IPS-18c (cell line): ENCODE data around the gene CRIM1.

Experiments
- H3K4me3 ChIP-seq: 2 replicates; pipeline ENCODE4 v1.7.0; 2013; ENCODE audit warnings: low read depth, mild to moderate bottlenecking, low read length, moderate library complexity; ENCODE audit not compliant: insufficient read depth
- H3K9me3 ChIP-seq: one replicate; pipeline ENCODE4 v1.6.1; 2013; ENCODE audit warnings: mild to moderate bottlenecking, low read length, moderate library complexity; ENCODE audit not compliant: control insufficient read depth, insufficient read depth

CRIM1 gene

DNA sequence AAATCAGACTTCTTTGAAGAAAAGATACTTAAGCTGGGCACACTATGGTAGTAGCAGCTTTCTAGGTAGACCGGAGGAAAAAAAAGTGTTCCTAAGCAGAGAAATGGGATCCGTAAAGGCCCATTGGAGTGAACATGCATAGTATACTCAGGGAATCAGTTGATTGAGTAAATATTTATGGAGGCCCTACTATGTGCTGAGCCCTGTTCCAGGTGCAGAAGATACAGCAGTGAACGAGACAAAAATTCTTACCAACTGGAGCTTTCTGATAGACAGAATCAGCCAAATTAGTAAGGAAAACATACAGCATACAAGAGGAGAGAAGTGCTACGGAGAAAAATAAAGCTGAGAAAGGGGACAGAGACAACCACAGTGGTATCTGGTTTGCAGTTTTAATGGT is 28.1 kb downstream of the CRIM1 start:
- Histone ChIP-seq H3K9me3 (no peaks in the 10 kb centered on the region), H3K4me3 (no peak overlapping the region)

DNA sequence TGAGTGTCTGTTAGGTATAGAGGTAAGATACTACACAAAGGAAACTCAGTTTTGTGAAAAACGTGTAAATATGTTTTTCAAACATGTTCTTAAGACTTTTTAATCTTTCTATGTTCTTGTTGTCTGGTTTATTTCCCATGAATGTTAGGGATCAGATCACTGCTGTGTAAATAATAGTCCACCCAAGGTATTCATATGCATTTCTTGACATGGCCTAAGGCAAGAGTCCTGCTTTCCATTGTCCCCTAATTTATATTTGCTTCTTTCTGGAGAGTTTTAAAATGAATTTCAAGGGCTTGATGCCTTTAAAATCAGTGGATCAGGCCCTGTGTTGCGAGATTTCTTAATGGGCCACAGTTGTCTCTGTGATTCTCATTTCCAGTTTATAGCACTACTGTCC is 28.9 kb downstream of the CRIM1 start:
- Histone ChIP-seq H3K4me3 (no peak overlapping the region), H3K9me3 (no peaks in the 10 kb centered on the region)

GRCh38 chr2:36385603-36386002 is 30.0 kb downstream of the CRIM1 start:
- no peak overlapping the region for H3K4me3 ChIP-seq
- H3K9me3 ChIP-seq, result no peaks in the 10 kb centered on the region

DNA sequence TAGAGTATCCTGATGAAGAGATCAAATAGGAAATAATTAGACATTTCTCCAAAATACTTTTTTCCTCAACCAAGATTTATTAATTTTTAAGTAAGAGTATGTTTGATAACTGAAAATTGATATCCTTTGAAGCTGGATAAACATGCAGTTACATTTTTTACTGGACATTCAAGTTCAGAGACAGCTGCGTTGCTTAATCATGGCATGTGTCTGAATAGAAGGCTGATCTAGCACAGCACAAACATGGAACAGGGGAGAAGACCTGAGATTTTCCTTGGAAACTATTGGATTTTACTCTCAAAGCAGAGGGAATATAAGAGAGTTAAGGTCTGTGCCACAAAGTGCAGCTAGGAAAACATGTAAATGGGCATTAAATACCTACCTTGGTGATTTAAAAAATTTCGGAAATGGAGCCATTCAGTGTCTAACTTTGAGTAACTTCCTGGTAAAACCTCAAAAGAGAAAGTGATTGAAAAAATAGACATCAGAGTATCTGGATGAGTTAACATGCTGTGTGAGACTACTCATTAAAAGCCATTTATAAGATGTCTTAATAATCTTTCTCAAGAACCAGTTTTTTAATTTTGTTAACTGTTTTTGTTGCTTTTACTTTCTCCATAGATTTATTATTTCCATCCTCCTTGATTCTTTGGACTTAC is 31.8 kb downstream of the CRIM1 start:
- no peaks in the 10 kb centered on the region for H3K9me3 ChIP-seq
- no peak overlapping the region for H3K4me3 ChIP-seq

- H3K9me3 ChIP-seq, result no peaks in the 10 kb centered on the region
- H3K4me3 ChIP-seq, result no peak overlapping the region
Measured at GRCh38 chr2:36388472-36388871, 32.9 kb downstream of the CRIM1 start.

DNA sequence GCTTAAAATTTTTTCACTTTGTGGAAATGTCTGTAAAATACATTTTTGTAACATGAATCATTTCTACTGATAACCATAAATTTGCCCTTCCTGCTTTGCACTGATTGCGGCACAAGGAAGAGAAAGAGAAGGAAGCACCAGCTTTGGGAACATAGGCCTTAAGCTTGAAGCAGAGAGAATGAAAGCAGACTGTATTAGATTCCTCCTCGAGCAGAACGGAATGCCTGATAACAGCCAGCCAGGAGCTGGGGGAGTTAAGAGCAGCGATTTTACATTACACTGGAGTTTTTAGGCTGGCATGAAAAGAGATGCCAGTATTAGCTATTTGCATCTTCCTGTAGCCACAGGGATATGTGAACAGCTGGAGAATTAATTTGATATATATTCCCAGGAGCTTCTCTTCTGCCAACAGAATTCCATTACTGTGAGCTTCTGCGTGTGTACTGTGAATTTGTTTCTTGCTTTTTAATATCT is 33.5 kb downstream of the CRIM1 start:
- no peaks in the 10 kb centered on the region for H3K9me3 ChIP-seq
- no peak overlapping the region for H3K4me3 ChIP-seq

- no peak overlapping the region for H3K4me3 ChIP-seq
- H3K9me3 ChIP-seq, result no peaks in the 10 kb centered on the region
Measured at GRCh38 chr2:36389577-36389976, 34.0 kb downstream of the CRIM1 start.

DNA sequence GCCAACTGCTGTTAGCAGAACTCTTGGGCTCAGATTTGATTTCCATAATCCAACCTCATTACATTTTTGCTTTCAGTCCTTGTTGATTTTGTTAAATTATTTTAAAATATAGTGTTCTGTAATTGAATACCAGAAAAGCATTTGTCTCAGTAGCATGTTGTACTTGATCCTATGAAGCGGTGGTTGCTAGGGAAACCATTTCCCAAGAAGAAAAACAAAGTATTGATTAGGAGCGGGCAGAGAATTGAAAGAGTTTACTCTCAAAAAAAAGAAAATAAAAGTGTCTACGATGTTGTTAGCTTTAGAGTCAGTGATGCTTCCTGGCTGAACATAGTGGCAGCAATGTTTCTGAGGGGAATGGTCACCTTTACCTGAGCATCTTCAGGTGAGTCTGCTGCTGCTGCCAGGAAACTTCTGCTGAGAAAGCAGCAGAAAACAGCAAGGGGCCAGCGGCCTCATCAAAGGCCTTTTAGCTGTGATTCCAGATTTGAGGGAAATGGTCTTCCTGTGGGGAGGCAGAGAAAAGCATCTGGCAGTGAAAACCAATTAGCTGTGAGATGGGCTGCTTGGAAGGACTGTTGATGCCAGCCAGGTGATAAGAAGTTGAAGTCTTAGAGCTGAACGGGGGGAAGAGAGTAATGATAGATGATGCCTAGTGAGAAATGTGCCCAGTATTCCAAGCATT is 37.1 kb downstream of the CRIM1 start:
- H3K4me3 ChIP-seq, result no peak overlapping the region
- H3K9me3 ChIP-seq, result no peaks in the 10 kb centered on the region

GRCh38 chr2:36393738-36394256 is 38.2 kb downstream of the CRIM1 start:
- no peak overlapping the region for H3K4me3 ChIP-seq
- no peaks in the 10 kb centered on the region for H3K9me3 ChIP-seq

GRCh38 chr2:36394804-36395203 is 39.2 kb downstream of the CRIM1 start:
- Histone ChIP-seq H3K9me3 (no peaks in the 10 kb centered on the region), H3K4me3 (no peak overlapping the region)

GRCh38 chr2:36395866-36396265 is 40.3 kb downstream of the CRIM1 start:
- Histone ChIP-seq H3K4me3 (no peak overlapping the region), H3K9me3 (no peaks in the 10 kb centered on the region)

DNA sequence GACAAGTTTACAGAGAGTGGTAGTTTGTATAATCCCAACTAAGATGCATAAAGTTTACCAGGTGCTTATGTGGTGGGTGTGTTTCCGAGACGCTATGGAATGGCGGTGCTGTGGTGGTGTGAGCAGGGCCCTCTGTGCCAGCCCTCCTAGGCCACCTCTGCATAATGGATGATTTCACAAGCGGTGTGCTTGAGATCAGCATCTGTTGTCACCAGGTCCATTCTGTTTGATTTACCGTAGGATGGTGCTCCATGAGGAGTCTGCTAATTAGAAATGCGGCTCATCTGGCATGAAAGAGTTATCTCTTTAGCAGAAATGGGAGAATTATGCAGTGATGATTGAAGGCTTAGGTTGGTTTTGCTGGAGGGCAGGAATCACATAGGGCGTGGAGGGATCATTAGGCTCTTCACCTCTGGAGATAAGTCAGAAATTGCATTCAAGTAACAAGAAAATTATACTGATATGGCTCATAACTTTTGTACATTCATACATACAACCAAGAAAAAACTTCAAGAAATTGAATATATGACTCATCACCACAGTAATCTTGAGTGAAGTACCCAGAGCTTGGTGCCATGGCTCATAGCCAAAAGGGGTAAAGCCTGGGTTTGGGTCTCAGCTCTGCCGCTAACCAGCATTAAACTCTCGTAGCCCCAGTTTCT is 41.4 kb downstream of the CRIM1 start:
- H3K9me3 ChIP-seq, result no peaks in the 10 kb centered on the region

GRCh38 chr2:36397728-36398413 is 42.3 kb downstream of the CRIM1 start:
- H3K4me3 ChIP-seq, result no peak overlapping the region
- H3K9me3 ChIP-seq, result no peaks in the 10 kb centered on the region

More for the DNA sequence above, 41.4 kb downstream of the CRIM1 start:
- H3K4me3 ChIP-seq, result no peak overlapping the region

GRCh38 chr2:36399050-36399449 is 43.5 kb downstream of the CRIM1 start:
- Histone ChIP-seq H3K4me3 (no peak overlapping the region), H3K9me3 (no peaks in the 10 kb centered on the region)

GRCh38 chr2:36403675-36404230 is 48.2 kb downstream of the CRIM1 start:
- no peaks in the 10 kb centered on the region for H3K9me3 ChIP-seq
- no peak overlapping the region for H3K4me3 ChIP-seq

GRCh38 chr2:36404318-36404717 is 48.7 kb downstream of the CRIM1 start:
- H3K4me3 ChIP-seq, result no peak overlapping the region
- no peaks in the 10 kb centered on the region for H3K9me3 ChIP-seq

DNA sequence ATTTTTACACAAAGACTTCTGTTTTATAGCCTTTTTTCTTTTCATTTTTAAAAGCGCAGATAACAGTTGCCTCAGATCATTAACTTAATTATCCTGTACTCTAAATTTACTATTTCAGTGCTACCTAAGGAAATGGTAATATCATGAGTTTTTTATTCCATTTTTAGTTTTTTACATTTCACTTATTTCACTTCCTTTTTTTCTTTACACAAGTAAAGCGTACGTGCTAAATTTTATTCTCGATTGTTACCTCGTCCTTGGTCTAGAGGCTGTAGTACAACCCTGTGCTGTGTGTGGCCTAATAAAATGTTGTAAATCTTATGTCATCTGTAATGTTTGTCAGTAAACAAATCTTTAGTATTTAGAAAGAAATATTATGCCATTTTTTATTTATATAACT is 49.2 kb downstream of the CRIM1 start:
- H3K9me3 ChIP-seq, result no peaks in the 10 kb centered on the region
- no peak overlapping the region for H3K4me3 ChIP-seq
